K562 (cell line): ENCODE measurements around the gene IRF3. TPM values are rescaled to one million over a fixed set of nuclear protein-coding genes. Genes with fewer than 3 reads are reported as not detected.

Experiments
- E2F4 ChIP-seq: sonication (generic); formaldehyde crosslinking; IDR thresholded peaks from 2 replicates; pipeline ENCODE4 v1.8.0; 2022; ENCODE audit warnings: mild to moderate bottlenecking, low read depth, missing genetic modification reagents
- ELK3 ChIP-seq: fragments of 450-650 bp; formaldehyde crosslinking; IDR thresholded peaks from 2 replicates; pipeline ENCODE4 v1.4.0; 2020; ENCODE audit warnings: mild to moderate bottlenecking
- HMG20B ChIP-seq: fragments of 250-450 bp; sonication (Bioruptor Pico); IDR thresholded peaks from 2 replicates; pipeline ENCODE4 v1.5.0; 2021; ENCODE audit warnings: mild to moderate bottlenecking
- NCOA2 ChIP-seq, 2 experiments: fragments of 450-650 bp; IDR thresholded peaks; 2 replicates each; pipeline ENCODE4 v1.6.1; 2018; ENCODE audit warnings: mild to moderate bottlenecking in 2 of 2, moderate library complexity in 1 of 2; ENCODE audit not compliant: partially characterized antibody in 2 of 2
- TFE3 ChIP-seq: fragments of 450-650 bp; formaldehyde crosslinking; IDR thresholded peaks from 2 replicates; pipeline ENCODE4 v1.4.0; 2020; ENCODE audit warnings: mild to moderate bottlenecking, mixed read lengths
- ZBTB33 ChIP-seq: sonication (generic); formaldehyde crosslinking; IDR thresholded peaks from 2 replicates; pipeline ENCODE4 v1.8.1; 2023; ENCODE audit warnings: mild to moderate bottlenecking, missing genetic modification reagents
- ZNF551 ChIP-seq: fragments of 250-450 bp; sonication (Bioruptor Pico); IDR thresholded peaks from 2 replicates; pipeline ENCODE4 v1.5.0; 2021; ENCODE audit warnings: mild to moderate bottlenecking, moderate library complexity
- polyA plus RNA-seq, 8 experiments: library from polyadenylated mRNA; depleted of rRNA in 4 of 8; stranded (reverse) in 5 of 8; unstranded in 3 of 8; fragments of >200 nt; fragmentation: Nextera tagmentation in 2 of 8; fragmentation: Illumina TruSeq in 1 of 8; extraction: Ambion mirVana in 2 of 8; extraction: Trizol in 1 of 8; gene quantifications; 2 replicates each; pipeline versions ENCODE4 v1.2.1 to v1.2.3, GENCODE V29; 2011 to 2014; ENCODE audit warnings: inconsistent platforms in 1 of 8, missing spikeins in 1 of 8
- total RNA-seq, 7 experiments: library from RNA; depleted of rRNA in 6 of 7; stranded (reverse); fragments of >200 nt in 6 of 7; fragmentation: Illumina TruSeq in 2 of 7; extraction: Trizol in 2 of 7; gene quantifications; 2 replicates each; pipeline versions ENCODE4 v1.2.1 to v1.2.3, GENCODE V29; 2011 to 2021; ENCODE audit warnings: low replicate concordance in 1 of 7
- TF ChIP-seq, protein P1 (sequence below): fragments of 450-650 bp; IDR thresholded peaks from 2 replicates; pipeline ENCODE4 v1.6.1; 2016; ENCODE audit warnings: mild to moderate bottlenecking, moderate library complexity

Gene IRF3
- total and polyA plus RNA-seq, 9 of the 15 experiments (the other 6 are each of a cell fraction or from before 2014, with no cell fraction given) = 7.5 to 145 (median 65.4) TPM

DNA sequence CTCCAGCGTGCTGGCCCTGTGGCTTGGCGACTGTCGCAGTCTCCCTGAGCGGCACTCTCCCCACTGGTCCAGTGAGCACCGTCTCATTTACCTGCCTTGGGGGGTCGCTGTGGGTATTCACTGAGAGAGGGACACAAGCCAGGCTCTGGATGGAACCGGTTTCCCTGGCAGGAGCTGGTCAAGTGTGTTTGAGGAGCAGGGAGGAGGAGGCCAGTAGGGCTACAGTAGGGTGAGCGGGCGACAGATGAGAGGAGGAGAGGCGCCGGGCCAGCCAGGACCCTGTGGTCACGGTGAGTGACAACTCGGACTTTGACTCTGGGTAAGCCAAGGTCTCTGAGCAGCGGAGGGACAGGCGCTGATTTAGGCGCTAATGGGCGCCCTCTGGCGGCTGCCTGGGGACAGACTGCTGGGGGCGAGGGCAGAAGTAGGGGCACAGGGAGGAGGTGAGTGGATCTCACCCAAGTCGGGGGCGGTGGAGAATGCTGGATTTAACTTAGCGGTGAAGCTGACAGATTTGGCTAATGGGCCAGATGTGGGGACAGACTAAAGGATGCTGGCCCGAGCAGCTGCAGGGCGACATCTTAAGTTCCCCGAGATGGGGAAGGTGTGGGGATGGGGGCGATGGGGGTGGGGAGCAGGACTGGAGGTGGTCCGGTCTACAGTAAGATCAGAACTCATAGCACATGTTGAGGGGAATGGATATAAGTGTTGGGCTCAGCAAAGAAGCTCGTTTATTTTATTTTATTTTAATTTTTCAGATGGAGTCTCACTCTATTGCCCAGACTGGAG is 6.7 kb upstream of the IRF3 start (continued):
- TF ChIP-seq E2F4 = no peak
- no peak for TF ChIP-seq ZBTB33 (CRISPR knock-in tag)
- TF ChIP-seq, protein P1, sequence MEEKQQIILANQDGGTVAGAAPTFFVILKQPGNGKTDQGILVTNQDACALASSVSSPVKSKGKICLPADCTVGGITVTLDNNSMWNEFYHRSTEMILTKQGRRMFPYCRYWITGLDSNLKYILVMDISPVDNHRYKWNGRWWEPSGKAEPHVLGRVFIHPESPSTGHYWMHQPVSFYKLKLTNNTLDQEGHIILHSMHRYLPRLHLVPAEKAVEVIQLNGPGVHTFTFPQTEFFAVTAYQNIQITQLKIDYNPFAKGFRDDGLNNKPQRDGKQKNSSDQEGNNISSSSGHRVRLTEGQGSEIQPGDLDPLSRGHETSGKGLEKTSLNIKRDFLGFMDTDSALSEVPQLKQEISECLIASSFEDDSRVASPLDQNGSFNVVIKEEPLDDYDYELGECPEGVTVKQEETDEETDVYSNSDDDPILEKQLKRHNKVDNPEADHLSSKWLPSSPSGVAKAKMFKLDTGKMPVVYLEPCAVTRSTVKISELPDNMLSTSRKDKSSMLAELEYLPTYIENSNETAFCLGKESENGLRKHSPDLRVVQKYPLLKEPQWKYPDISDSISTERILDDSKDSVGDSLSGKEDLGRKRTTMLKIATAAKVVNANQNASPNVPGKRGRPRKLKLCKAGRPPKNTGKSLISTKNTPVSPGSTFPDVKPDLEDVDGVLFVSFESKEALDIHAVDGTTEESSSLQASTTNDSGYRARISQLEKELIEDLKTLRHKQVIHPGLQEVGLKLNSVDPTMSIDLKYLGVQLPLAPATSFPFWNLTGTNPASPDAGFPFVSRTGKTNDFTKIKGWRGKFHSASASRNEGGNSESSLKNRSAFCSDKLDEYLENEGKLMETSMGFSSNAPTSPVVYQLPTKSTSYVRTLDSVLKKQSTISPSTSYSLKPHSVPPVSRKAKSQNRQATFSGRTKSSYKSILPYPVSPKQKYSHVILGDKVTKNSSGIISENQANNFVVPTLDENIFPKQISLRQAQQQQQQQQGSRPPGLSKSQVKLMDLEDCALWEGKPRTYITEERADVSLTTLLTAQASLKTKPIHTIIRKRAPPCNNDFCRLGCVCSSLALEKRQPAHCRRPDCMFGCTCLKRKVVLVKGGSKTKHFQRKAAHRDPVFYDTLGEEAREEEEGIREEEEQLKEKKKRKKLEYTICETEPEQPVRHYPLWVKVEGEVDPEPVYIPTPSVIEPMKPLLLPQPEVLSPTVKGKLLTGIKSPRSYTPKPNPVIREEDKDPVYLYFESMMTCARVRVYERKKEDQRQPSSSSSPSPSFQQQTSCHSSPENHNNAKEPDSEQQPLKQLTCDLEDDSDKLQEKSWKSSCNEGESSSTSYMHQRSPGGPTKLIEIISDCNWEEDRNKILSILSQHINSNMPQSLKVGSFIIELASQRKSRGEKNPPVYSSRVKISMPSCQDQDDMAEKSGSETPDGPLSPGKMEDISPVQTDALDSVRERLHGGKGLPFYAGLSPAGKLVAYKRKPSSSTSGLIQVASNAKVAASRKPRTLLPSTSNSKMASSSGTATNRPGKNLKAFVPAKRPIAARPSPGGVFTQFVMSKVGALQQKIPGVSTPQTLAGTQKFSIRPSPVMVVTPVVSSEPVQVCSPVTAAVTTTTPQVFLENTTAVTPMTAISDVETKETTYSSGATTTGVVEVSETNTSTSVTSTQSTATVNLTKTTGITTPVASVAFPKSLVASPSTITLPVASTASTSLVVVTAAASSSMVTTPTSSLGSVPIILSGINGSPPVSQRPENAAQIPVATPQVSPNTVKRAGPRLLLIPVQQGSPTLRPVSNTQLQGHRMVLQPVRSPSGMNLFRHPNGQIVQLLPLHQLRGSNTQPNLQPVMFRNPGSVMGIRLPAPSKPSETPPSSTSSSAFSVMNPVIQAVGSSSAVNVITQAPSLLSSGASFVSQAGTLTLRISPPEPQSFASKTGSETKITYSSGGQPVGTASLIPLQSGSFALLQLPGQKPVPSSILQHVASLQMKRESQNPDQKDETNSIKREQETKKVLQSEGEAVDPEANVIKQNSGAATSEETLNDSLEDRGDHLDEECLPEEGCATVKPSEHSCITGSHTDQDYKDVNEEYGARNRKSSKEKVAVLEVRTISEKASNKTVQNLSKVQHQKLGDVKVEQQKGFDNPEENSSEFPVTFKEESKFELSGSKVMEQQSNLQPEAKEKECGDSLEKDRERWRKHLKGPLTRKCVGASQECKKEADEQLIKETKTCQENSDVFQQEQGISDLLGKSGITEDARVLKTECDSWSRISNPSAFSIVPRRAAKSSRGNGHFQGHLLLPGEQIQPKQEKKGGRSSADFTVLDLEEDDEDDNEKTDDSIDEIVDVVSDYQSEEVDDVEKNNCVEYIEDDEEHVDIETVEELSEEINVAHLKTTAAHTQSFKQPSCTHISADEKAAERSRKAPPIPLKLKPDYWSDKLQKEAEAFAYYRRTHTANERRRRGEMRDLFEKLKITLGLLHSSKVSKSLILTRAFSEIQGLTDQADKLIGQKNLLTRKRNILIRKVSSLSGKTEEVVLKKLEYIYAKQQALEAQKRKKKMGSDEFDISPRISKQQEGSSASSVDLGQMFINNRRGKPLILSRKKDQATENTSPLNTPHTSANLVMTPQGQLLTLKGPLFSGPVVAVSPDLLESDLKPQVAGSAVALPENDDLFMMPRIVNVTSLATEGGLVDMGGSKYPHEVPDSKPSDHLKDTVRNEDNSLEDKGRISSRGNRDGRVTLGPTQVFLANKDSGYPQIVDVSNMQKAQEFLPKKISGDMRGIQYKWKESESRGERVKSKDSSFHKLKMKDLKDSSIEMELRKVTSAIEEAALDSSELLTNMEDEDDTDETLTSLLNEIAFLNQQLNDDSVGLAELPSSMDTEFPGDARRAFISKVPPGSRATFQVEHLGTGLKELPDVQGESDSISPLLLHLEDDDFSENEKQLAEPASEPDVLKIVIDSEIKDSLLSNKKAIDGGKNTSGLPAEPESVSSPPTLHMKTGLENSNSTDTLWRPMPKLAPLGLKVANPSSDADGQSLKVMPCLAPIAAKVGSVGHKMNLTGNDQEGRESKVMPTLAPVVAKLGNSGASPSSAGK = no peak
- no peak for TF ChIP-seq NCOA2 (IDR thresholded peaks at IDR 0.05; ENCODE audit: partially characterized antibody in 2 of 2)
- no peak for TF ChIP-seq ZNF551 (CRISPR knock-in tag)
- TF ChIP-seq TFE3 (CRISPR knock-in tag) = no peak
- no peak for TF ChIP-seq HMG20B (CRISPR knock-in tag)
- no peak for TF ChIP-seq ELK3 (CRISPR knock-in tag)
